ENCODE results near the gene NBAS.
"Not testable (repeated sequence)": the region's sequence is repeated elsewhere in the genome, so short reads cannot be mapped to it uniquely, and the experiment has no call there.

NBAS gene

DNA sequence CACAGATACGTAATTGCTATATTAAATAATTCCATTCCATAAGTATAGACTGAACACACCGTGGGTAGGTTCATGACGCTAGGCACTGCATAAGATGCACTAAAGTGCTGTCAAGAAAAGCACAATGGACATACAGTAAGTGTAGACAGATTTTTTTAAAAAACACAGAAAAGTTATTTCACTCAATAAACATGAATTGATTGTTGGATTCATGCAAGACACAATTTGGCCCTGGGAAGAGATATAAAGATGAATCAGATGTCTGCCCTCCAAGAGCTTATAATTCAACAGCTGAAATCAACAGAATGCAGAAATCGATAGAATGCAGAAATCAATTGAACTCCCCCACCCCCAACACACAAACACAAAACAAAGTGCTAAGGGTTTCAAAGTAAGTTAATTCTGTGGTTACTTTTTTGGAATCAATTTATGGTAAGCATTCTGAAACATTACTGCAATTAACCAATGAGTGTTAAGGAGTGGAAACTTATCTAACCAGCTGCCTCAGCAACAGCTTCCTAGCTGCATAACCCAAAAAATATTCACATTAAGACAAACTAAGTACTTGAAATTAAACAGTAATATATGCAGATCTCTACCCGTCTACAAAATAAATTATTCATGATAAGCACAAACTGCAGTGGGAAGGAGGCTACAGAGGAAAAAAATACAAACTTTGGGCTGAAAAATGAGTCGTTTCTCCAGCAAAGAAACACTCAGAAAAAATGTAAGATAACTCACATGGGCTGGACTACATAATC lies 1.6 kb downstream of the NBAS start:
- DNase-seq (ENCODE audit: low spot score), result no peak

DNA sequence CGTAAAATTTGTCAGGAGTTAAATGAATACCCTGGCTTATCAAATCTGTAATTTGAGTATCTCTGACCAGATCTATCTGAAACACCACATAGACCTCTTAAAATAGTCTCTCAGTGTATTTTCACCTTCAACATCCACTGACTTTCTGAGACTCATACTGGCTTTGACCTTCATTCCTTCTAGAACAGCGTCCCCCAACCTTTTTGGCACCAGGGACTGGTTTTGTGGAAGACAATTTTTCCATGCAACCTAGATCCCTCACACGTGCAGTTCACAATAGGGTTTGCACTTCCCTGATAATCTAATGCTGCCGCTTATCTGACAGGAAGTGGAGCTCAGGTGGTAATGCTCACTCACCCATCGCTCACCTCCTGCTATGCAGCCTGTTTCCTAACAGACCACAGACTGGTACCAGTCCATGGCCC lies 3.2 kb downstream of the NBAS start:
- no peak for DNase-seq (ENCODE audit: low spot score)

DNA sequence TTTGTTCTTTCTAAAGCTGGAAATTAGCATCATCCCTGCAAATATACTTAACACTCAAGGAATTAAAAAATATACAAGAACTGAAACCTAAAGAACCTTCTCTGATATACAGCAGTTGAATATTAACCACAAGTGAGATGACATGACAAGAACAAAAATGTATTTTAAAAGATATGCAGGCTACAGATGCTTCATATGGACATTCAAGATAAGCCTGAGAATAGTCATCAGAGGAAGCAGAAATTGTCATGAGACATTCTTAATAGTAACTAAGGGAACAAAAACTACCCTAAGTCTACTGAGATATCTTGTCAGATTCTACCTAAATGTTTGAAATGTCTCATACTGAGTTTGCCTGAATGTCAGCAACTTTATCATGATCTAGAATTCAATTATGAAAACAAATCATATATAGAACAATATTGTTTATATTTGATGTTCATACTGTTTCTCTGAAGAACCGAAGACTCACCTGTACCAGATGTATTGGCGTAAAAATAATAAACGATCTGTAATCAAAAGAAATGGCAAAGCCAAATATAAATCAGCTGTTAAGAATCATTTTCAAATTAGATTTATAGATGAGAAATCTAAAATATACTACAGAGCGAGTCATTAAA lies 4.7 kb downstream of the NBAS start:
- DNase-seq (ENCODE audit: low spot score), result no peak

DNA sequence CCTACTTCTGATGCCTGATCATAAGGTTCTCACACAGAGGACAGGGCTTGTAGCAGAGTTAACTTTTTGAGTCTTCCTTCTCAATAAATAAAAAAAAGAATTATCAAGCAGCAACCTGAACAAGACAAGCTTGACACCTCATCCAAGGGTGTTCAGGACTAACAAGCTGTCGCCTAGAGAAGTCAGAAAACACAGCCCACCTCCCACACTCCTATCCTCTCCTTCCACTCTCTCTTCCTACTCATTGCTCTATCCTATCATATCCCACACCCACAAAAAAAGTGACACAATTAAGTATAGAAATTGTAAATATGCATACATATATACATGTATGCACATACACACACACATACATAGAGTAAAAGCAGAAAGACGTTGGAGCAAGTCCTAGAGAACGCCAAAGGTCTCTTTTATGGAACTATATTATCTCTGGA lies 5.4 kb downstream of the NBAS start:
- no peak for DNase-seq (ENCODE audit: low spot score)

DNA sequence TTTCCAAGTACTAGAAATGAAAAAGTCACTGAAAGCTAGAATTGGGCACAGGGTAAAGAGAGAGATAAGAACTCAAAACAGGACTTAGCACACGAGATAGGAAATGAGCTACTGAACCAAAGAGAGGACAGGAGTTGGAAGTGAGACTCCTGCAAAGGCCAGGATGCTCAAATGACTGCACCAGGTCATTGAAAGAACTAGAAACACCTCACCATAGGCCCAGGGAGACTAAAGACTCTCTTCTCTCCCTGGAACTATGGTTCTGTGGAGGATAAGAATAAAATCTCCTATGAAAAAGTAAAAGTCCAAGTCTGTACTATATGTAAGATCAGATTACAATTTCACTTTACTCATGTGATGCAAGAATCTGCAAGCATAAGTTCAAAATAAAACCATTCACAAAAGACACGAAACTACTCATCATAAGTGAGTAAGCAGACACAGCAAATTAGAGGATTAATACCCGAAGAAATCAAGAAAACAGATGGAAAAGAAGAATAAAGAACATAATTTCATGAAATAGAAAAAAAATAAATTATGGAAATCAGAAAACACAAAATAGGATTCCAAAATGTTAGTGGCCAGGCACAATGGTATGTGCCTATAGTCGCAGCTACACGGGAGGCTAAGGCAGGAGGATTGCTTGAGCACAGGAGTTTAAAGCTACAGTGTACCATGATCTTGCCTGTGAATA lies 6.5 kb downstream of the NBAS start:
- no peak for DNase-seq (ENCODE audit: low spot score)

DNA sequence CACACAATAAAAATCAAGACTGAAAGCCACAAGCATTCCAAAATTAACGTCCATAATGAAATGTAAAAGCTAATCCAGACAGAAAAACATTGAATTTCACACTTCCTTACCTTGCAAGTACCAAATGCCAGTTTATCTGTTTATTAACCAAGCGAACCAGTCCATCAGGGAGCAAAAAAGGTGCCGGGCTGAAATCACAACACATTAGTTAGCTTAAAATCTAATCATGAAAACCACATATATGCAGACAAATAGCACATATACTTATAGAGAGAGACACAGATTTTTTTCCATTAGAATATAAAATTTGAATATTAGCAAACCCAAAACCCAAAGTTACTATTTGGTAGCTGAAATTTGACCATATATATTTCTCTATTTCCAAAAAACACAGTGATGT lies 7.2 kb downstream of the NBAS start:
- DNase-seq (ENCODE audit: low spot score), result no peak

DNA sequence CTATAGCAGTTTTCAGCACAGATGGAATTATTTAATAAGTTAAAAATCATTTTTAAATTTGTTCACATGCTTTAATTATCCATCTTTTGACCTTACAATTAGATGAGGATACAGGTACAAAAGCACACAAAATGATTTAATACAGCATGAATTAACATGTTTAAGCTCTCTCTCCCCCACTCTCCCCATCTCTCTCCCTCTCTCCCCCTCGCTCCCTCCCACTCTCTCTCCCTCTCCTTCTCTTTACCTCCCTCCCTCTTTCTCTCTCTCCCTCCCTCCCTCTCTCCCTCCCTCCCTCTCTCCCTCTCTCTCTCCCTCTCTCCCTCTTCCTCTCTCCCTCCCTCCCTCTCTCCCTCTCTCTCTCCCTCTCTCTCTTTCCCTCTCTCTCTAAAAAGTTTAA lies 7.6 kb downstream of the NBAS start:
- no peak for DNase-seq (ENCODE audit: low spot score)

DNA sequence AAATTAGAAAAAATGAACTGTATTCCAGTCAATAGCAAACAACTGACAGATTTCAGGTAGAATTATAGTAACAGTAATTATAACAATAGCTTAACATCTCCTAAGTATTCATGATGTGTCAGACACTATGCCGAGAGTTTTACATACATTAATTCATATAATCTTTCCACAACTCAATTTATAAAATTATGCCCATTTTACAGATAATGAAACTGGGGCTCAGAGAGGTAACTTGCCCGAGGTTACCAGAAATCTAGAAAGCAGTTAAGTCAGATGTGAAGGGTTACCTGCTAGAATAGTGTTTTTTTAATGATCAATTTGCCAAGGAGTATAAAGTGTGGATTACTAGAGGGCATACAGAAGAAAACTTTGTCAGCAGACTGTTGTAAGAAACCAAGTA lies 12.2 kb downstream of the NBAS start:
- no peak for DNase-seq (ENCODE audit: low spot score)

DNA sequence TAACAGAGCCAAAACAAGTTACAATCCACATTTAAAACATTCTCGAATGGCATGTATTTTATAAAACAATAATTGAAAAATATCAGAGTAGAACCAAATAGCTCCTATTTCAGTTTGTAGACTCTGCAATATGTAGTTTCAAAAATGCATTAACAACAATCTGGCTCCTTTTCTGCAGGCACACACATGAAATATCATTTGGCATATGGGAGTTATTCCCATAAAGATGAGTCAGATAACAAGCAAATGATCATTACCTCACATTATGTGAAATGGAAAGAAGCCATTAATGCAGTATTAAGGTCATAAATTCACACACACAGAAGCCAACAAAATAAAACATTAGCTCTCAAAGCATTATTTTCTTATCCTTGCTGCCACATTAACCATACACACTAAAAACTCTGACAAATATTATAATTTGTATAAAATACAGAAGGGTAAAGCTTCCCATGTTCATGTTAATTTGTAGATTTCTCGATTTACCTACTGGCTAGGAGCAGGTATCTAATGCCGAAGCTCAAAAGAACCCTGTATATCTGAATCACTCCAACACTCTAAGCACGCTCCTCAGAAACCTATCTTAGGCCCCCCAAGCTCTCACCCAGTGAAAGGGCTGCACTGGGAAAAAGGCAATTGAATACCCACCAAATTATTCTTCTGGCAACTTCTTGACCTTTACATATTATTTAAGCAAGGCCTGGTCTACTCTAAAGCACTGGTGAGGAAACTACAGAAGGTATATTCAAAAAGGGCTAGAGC lies 13.8 kb downstream of the NBAS start:
- DNase-seq (ENCODE audit: low spot score), result no peak

DNA sequence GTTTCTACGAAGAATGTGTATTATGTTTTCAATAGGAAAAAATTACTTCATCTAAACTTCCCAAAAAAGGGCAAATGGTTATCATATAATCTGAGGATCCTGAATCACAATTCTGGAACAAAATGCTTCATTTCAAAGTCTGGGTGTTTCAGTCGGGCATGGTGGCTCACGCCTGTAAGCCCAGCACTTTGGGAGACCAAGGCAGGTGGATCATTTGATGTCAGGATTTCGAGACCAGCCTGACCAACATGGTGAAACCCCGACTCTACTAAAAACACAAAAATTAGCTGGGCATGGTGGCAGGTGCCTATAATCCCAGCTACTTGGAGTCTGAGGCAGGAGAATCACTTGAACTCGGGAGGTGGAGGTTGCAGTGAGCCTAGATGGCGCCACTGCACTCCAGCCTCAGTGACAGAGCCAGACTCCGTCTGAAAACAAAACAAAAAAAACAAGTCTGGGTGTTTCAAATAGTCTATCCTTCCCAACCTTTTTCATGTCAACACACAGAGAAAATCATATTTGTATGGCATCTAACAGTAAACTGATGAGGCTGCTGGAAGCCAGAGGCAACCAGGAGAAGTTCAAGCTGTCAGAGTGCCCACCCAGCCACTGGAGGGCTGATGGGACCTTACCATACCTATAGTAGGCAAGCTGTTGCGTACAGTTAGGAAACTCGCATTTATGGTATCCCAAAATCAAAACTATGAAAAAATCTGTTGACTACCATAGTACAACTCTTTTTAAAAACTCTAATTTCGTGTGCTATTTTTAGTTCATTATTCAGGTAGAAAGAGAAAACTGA lies 14.6 kb downstream of the NBAS start:
- no peak for DNase-seq (ENCODE audit: low spot score)

DNA sequence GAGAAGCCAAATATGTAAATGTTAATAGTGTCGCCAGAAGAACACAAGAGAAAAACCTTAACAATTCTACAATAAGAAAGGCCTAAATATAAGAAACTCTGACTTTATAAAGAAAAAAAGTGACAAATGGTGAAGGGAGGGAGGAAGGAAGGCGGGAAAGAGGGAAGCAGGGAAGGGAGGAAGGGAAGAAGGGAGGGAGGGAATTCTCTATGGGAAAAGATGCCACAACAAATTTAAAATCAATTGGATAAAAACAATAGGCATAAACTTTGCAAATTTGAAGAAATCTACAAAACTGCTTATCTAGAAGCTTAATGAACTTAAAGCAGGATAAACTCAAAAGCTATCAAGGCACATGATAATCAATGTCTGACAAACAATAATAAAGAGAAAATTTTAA lies 16.9 kb downstream of the NBAS start:
- DNase-seq (ENCODE audit: low spot score), result no peak

DNA sequence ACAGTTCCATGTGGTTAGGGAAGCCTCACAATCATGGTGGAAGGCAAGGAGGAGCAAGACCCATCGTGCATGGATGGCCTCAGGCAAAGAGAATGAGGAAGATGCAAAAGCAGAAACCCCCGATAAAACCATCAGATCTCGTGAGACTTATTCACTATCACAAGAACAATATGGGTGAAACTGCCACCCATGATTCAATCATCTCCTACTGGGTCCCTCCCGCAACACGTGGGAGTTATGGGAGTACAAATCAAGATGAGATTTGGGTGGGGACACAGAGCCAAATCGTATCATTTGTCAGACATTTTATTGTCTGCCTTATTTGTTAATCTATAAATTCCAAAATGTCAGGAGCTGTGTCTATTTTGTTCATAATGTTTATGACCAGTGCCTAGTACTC lies 17.6 kb downstream of the NBAS start:
- DNase-seq (ENCODE audit: low spot score), result no peak

DNA sequence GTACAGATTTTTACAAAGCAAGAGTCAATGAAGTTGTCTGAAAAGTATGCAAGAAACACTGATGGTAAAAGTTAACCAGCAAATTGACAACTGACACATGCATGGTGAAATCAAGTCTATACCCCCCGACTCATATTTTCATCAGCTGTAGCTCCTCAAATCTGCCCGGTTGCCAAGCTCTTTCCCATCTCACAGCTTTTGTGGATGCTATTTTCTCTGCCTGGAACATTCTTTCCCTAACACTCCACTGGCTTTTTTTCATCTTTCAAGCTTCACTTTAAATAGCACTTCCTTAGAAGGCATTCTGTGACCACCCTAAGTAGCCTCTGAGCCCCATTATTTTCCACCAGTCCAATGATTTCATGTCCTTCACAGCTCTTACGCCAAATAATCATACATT lies 18.1 kb downstream of the NBAS start:
- DNase-seq (ENCODE audit: low spot score), result no peak

DNA sequence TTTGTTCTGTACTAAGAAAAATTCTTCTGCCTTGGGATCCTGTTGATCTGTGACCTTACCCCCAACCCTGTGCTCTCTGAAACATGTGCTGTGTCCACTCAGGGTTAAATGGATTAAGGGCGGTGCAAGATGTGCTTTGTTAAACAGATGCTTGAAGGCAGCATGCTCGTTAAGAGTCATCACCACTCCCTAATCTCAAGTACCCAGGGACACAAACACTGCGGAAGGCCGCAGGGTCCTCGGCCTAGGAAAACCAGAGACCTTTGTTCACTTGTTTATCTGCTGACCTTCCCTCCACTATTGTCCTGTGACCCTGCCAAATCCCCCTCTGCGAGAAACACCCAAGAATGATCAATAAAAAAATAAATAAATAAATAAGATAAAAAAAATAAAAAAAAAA lies 18.9 kb downstream of the NBAS start:
- DNase-seq (ENCODE audit: low spot score), result not testable (repeated sequence)

DNA sequence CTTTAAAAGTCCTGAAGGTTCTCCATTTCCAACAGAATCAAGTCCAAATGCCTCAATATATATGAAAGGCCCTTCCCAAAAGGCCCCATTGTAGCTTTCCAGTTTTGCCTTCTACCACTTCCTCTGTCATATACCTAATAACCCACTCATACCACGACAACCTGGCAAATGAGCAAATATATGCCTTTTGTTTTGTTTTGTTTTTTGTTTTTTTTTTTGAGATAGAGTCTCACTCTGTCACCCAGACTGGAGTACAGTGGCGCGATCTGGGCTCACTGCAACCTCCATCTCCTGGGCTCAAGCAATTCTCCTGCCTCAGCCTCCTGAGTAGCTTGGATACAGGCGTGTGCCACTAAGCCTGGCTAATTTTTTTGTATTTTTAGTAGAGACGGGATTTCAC lies 20.6 kb downstream of the NBAS start:
- not testable (repeated sequence) for DNase-seq (ENCODE audit: low spot score)

DNA sequence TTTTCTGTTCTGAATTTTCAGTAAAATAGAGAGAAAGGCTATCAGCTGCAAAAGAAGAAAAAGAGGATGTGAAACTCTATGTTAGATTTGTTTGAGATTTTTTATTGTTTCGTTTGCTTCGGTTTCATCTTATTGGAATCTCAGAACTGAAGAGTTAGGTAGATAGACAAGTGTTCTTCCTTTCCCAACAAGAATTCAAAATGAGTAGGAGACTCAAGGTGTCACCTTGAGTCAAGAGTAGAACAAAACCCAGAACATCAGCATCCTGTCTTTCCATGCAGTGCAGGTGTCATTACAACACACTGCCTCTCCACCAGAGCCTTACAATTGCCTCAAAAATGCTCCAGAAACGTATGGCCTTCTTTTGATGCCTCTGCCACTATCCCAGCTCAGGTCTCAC lies 21.1 kb downstream of the NBAS start:
- DNase-seq (ENCODE audit: low spot score), result no peak

DNA sequence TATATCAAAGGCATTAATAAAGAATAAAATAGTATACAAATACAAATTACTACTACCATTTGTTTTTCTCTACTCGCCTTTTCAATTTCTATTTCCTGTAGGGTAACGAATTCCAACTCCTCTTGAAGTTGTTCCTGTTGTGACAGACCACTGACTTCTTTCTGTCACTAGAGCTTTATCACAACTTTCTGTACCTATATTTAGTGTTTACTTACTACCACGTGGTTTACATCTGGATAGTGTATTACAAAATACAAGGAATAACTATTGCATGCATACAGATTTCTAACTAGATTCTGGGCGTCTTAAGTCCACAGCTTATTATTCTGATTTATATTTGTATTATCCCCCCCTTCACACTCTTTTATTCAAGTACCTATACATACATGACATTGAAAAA lies 22.3 kb downstream of the NBAS start:
- DNase-seq (ENCODE audit: low spot score), result no peak

DNA sequence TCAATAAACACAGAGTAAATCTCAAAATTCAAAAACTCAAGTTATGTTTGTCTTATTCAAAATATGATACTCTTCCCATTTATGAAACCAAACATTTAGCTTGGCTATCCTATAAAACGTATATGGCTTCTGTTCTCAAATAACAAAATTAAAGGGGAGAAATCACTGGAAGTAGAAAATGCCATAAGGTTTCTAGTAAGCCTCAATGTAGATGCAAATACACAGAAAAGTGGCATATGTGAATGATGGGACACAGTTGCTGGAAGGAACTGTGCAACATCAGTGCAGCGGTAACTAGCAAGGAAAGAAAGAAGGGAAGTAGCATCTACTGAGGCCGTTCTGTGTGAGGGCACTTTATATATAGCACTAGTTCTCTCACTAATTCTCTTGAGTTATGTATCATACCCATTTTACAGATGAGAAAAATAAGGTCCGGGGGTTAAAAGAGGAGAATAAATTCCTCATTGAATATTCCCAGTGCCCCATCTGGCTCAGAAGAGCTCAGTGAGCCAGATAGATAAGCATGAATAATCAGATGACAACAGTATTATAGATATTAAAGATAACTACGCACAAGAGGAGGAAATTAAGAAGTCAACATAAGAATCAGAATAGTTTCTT lies 27.2 kb downstream of the NBAS start:
- no peak for DNase-seq (ENCODE audit: low spot score)

DNA sequence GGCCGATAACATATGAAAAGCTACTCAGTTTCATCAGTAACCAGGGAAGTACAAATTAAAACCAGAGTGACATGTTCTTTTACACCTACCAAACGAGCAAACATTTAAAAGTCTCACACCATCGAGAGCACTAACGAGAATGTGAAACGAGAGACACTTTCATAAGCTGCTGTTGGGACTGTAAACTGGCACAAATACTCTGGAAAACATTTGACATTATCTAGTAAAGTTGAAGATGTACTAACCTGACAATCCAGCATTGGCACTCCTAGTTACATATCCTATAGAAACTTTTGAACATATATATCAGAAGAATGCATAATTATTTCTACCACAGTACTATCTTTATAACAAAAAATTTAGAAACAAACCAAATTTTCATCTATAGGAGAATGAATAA lies 28.1 kb downstream of the NBAS start:
- no peak for DNase-seq (ENCODE audit: low spot score)

DNA sequence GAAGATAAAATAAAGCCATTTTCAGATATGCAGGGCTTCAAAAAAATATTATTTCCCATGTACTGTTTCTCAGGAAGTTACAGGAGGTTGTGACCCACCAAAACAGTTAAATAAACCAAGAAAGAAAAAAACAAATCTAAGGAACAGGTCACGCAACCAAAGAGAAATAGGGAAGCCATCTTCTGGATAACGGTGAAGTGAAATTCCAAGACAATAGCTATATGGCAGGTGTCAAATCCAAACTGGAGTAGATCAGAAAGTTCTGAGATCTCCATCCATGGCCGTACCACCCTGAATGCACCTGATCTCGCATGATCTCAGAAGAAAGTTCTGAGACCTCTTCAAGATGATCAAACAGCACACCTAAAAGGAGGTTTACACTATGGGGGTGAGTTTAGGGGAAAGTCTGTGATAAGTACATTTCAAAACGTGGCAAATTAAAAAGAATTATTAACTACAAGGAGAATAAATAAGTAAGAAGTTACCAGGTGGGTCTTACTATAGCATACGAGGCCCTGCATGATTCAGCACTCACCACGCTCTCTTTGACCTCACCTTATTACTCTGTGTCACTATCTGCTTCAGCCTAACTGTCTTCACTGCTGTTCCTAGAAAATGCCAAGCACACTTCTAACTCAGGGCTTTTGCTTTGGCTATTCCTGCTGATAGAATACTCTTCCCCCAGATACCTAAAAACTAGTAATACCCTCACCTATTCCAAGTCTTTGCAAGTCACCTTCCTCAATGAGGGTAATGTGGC lies 29.9 kb downstream of the NBAS start:
- no peak for DNase-seq (ENCODE audit: low spot score)
